Panc1 (cell line): Measurements from ENCODE around the gene OTOP3. TPM values are rescaled to one million over a fixed set of nuclear protein-coding genes. Genes with fewer than 3 reads are reported as not detected.

Experiments
- ATAC-seq: fragments of 200-7000 bp; cut with Tn5 transposase; 2 replicates; pipeline ENCODE4 v1.9.1; 2020; ENCODE audit warnings: mild to moderate bottlenecking, moderate library complexity
- BruUV-seq: library from RNA; stranded (reverse); fragments of 400-500 nt; replicated peaks from 2 replicates; lab custom pipeline; 2021; lab: Mats Ljungman, UMichigan
- CTCF ChIA-PET: fragments of 300-600 bp; sonication (Branson Sonifier 250); formaldehyde crosslinking; loops from one replicate; lab custom pipeline; 2022; ENCODE audit warnings: antibody characterized with exemption; lab: Charles Lee
- POLR2A ChIA-PET: fragments of 300-600 bp; sonication (Branson Sonifier 250); formaldehyde crosslinking; loops from one replicate; lab custom pipeline; 2022; ENCODE audit warnings: antibody characterized with exemption; lab: Charles Lee
- DNase-seq: peaks from one replicate; pipeline ENCODE4 v3.0.0-alpha.2; 2010; ENCODE audit warnings: low read depth, low spot score
- H3K27ac ChIP-seq: 2 replicates; pipeline ENCODE4 v1.5.1; 2011; ENCODE audit warnings: mild to moderate bottlenecking, low read length, inconsistent platforms
- H3K27me3 ChIP-seq: fragments of 200-500 bp; sonication (Bioruptor generic); 2 replicates; pipeline ENCODE4 v1.6.0; 2014; ENCODE audit warnings: low read length, inconsistent platforms; ENCODE audit not compliant: control insufficient read depth, insufficient read depth
- H3K36me3 ChIP-seq: fragments of 200-500 bp; sonication (Bioruptor generic); 2 replicates; pipeline ENCODE4 v1.5.1; 2014; ENCODE audit warnings: inconsistent platforms, mild to moderate bottlenecking, low read length, moderate library complexity; ENCODE audit not compliant: control insufficient read depth, insufficient read depth
- H3K4me1 ChIP-seq: 2 replicates; pipeline ENCODE4 v1.5.1; 2011; ENCODE audit warnings: inconsistent platforms, mild to moderate bottlenecking, low read length, moderate library complexity; ENCODE audit not compliant: control insufficient read depth, insufficient read depth
- H3K4me3 ChIP-seq, 2 experiments: 2 replicates each; pipeline ENCODE4 v1.5.1; 2011 to 2012; ENCODE audit warnings: low read depth in 2 of 2, low read length in 2 of 2, mild to moderate bottlenecking in 2 of 2, inconsistent platforms in 1 of 2, moderate library complexity in 1 of 2
- H3K9me3 ChIP-seq: fragments of 200-500 bp; sonication (Bioruptor generic); 2 replicates; pipeline ENCODE4 v1.5.1; 2014; ENCODE audit warnings: low read depth, mild to moderate bottlenecking, inconsistent platforms, low read length, moderate library complexity; ENCODE audit not compliant: control insufficient read depth, insufficient read depth
- CTCF ChIP-seq: fragments of 450-650 bp; IDR thresholded peaks from 2 replicates; pipeline ENCODE4 v1.5.1; 2017; ENCODE audit warnings: mild to moderate bottlenecking
- POLR2AphosphoS5 ChIP-seq: IDR thresholded peaks from 2 replicates; pipeline ENCODE4 v1.6.1; 2012; ENCODE audit warnings: mild to moderate bottlenecking, low read depth, low read length, moderate library complexity
- REST ChIP-seq, 2 experiments: IDR thresholded peaks; 2 replicates each; pipeline ENCODE4 v1.6.1; 2011 to 2012; ENCODE audit warnings: low read depth in 2 of 2, control low read depth in 1 of 2, low read length in 1 of 2, mild to moderate bottlenecking in 1 of 2, moderate library complexity in 1 of 2; ENCODE audit not compliant: insufficient read depth in 1 of 2
- SIN3A ChIP-seq: IDR thresholded peaks from 2 replicates; pipeline ENCODE4 v1.6.1; 2012; ENCODE audit warnings: low read depth, mild to moderate bottlenecking, low read length, moderate library complexity, borderline replicate concordance; ENCODE audit not compliant: insufficient read depth
- TCF7L2 ChIP-seq: IDR thresholded peaks from 2 replicates; pipeline ENCODE4 v1.6.1; 2011; ENCODE audit warnings: mild to moderate bottlenecking, low read depth, low read length, inconsistent platforms
- in situ Hi-C: cut with HindIII; loops from 2 replicates; pipeline ENCODE4 v1.10.0; 2016; ENCODE audit warnings: low sequenced_read_pairs, low pct_unique_long_range_greater_than_20kb
- intact Hi-C: fragments of 100-400 bp; cut with micrococcal nuclease; formaldehyde crosslinking; loops from one replicate; pipeline ENCODE4 v1.10.0; 2022; ENCODE audit not compliant: unreplicated experiment
- total RNA-seq: library from RNA; stranded (reverse); gene quantifications from one replicate; pipeline ENCODE4 v1.2.1, GENCODE V29; 2021; ENCODE audit not compliant: unreplicated experiment

Gene OTOP3
- total RNA-seq, 1 experiment from 2014 or later, result not detected

- Histone ChIP-seq H3K9me3 (no peaks in the 10 kb centered on the region), H3K36me3 (no peaks in the 10 kb centered on the region), H3K27ac (no peak overlapping the region), H3K4me3 (no peak overlapping the region), H3K27me3 (peaks cover 13% of the 10 kb centered on the region), H3K4me1 (no peaks in the 10 kb centered on the region)
- intact Hi-C loops, result no loop called here
- BruUV-seq, result no TSS peak
- CTCF ChIA-PET, result no interaction called here
- no peak for ATAC-seq
- no peak for DNase-seq
- TF ChIP-seq SIN3A, result no peak
- no peak for TF ChIP-seq REST (IDR thresholded peaks at IDR 0.05; ENCODE audit: insufficient read depth in 1 of 2, low read depth in 2 of 2, low read length in 1 of 2)
- no peak for TF ChIP-seq TCF7L2
- no peak for TF ChIP-seq POLR2AphosphoS5
- no peak for TF ChIP-seq CTCF
- POLR2A ChIA-PET, result no interaction called here
- in situ Hi-C loops, result no loop called here
Measured at GRCh38 chr17:74939534-74939933, 3.8 kb downstream of the OTOP3 start.

- in situ Hi-C loops, result no loop called here
- TF ChIP-seq SIN3A (no peak), CTCF (no peak), POLR2AphosphoS5 (no peak), REST (IDR thresholded peaks at IDR 0.05; ENCODE audit: insufficient read depth in 1 of 2, low read depth in 2 of 2, low read length in 1 of 2) (no peak), TCF7L2 (no peak)
- intact Hi-C loops, result no loop called here
- Histone ChIP-seq H3K27ac (no peak overlapping the region), H3K4me3 (no peak overlapping the region), H3K36me3 (no peaks in the 10 kb centered on the region), H3K4me1 (no peaks in the 10 kb centered on the region), H3K9me3 (no peaks in the 10 kb centered on the region), H3K27me3 (peaks cover 13% of the 10 kb centered on the region)
- DNase-seq (no peak), ATAC-seq (no peak)
- POLR2A ChIA-PET, result no interaction called here
- BruUV-seq, result no TSS peak
- CTCF ChIA-PET, result no interaction called here
Measured at GRCh38 chr17:74941128-74941725, 5.5 kb downstream of the OTOP3 start.
